ENCODE data around the gene SLC35F4. TPM values are rescaled to one million over a fixed set of nuclear protein-coding genes. Genes with fewer than 3 reads are reported as not detected.
"Not testable (repeated sequence)": the region's sequence is repeated elsewhere in the genome, so short reads cannot be mapped to it uniquely, and the experiment has no call there.

Gene SLC35F4
- total RNA-seq, 1 donor from 2014 or later, result not detected

DNA sequence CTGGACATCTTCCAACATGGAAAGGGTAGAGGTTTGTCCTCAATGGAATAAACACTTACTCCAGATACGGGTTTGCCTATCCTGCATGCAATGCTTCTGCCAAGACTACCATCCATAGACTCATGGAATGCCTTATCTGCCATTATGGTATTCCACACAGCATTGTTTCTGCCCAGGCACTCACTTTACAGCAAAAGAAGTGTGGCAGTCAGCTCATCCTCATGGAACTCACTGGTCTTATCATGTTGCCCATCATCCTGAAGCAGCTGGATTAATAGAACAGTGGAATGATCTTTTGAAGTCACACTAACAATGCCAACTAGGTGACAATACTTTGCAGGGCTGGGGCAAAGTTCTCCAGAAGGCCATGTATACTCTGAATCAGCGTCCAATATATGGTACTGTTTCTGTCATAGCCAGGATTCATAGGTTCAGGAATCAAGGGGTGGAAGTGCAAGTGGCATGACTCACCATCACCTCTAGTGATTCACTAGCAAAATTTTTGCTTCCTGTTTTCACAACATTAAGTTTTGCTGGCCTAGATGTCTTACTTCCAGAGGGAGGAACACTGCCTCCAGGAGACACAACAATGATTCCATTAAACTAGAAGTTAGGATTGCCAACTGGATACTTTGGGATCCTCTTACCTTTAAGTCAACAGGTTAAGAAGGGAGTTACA is 140.4 kb downstream of the SLC35F4 start:
- TF ChIP-seq, protein P1, sequence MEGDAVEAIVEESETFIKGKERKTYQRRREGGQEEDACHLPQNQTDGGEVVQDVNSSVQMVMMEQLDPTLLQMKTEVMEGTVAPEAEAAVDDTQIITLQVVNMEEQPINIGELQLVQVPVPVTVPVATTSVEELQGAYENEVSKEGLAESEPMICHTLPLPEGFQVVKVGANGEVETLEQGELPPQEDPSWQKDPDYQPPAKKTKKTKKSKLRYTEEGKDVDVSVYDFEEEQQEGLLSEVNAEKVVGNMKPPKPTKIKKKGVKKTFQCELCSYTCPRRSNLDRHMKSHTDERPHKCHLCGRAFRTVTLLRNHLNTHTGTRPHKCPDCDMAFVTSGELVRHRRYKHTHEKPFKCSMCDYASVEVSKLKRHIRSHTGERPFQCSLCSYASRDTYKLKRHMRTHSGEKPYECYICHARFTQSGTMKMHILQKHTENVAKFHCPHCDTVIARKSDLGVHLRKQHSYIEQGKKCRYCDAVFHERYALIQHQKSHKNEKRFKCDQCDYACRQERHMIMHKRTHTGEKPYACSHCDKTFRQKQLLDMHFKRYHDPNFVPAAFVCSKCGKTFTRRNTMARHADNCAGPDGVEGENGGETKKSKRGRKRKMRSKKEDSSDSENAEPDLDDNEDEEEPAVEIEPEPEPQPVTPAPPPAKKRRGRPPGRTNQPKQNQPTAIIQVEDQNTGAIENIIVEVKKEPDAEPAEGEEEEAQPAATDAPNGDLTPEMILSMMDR (IDR thresholded peaks at IDR 0.05), result no peak
- DNase-seq (ENCODE audit: extremely low spot score, unreplicated experiment), result no peak
- Mint-ChIP-seq H3K4me3 (ENCODE audit: unreplicated experiment) (no peak overlapping the region), H3K4me1 (ENCODE audit: unreplicated experiment) (no peaks in the 10 kb centered on the region), H3K27me3 (ENCODE audit: unreplicated experiment) (no peaks in the 10 kb centered on the region), H3K9me3 (ENCODE audit: unreplicated experiment) (peaks cover 35% of the 10 kb centered on the region), H3K27ac (ENCODE audit: unreplicated experiment) (no peak overlapping the region), H3K36me3 (ENCODE audit: unreplicated experiment) (no peaks in the 10 kb centered on the region)

DNA sequence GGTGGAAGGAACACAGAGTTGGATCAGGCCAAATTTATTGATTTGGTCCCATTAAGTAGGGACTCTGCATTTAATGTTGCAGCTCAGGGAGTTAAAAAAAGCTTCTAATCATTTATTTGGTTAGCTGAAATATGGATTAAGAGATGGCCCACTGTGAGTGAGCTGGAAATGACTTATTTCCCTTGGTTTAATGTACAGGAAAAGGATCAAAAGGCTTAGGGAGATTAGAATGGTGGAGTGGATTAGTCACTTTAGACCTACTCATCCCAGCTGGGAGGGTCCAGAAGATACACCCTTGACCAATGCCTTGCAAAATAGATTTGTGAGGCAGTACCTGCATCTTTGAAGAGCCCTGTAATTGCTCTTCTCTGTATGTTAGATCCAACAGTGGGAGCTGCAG is 143.8 kb downstream of the SLC35F4 start:
- H3K4me1 Mint-ChIP-seq (ENCODE audit: unreplicated experiment); H3K27ac Mint-ChIP-seq (ENCODE audit: unreplicated experiment); H3K4me3 Mint-ChIP-seq (ENCODE audit: unreplicated experiment); DNase-seq (ENCODE audit: extremely low spot score, unreplicated experiment); H3K27me3 Mint-ChIP-seq (ENCODE audit: unreplicated experiment); H3K36me3 Mint-ChIP-seq (ENCODE audit: unreplicated experiment): not testable (repeated sequence)
- H3K9me3 Mint-ChIP-seq (ENCODE audit: unreplicated experiment), result peaks cover 43% of the 10 kb centered on the region

DNA sequence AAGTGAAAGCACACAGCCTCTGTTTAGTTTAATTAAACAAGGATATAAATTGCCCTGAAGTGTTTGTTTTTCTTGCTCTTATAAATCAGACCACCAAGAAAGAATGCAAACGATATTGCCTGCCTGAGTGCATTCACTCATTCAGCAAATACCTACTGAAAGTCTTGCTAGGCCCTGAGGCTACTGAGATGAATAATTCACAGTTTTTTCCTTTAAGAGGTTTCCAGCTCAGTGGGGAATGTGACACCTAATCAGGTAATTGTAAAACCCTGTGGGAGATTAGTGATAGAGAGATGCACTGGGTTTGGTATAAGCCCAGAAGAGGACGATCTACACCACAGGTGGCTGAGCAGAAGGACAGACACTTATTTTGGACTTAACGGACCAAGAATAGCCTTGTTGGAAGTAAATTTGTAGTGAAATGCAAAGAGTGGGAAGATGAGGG is 151.4 kb downstream of the SLC35F4 start:
- H3K27ac Mint-ChIP-seq (ENCODE audit: unreplicated experiment), result no peak overlapping the region
- TF ChIP-seq, protein P1 (IDR thresholded peaks at IDR 0.05), result no peak
- H3K27me3 Mint-ChIP-seq (ENCODE audit: unreplicated experiment), result no peaks in the 10 kb centered on the region
- peaks cover 21% of the 10 kb centered on the region for H3K9me3 Mint-ChIP-seq (ENCODE audit: unreplicated experiment)
- H3K36me3 Mint-ChIP-seq (ENCODE audit: unreplicated experiment), result no peaks in the 10 kb centered on the region
- H3K4me3 Mint-ChIP-seq (ENCODE audit: unreplicated experiment), result no peak overlapping the region
- DNase-seq (ENCODE audit: extremely low spot score, unreplicated experiment), result no peak
- no peaks in the 10 kb centered on the region for H3K4me1 Mint-ChIP-seq (ENCODE audit: unreplicated experiment)

DNA sequence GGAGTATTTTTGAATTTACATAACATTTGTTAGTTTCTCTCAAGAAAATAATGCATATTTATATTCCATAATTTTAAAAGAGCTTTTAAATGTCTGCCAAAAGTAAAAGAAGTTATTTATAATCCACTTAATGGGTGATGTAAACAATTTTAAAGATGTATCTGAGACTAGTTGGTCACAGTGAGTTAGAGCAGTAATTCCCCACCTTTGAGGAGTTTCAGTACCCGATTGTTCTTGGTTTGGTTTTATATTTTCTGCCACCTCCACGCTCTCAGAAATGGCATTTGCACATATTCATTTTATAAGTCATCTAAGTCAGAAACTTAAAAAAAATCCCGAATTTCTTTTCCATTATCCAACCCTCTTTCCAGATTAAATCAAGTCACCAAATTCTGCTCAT is 153.2 kb downstream of the SLC35F4 start:
- no peak for DNase-seq (ENCODE audit: extremely low spot score, unreplicated experiment)
- Mint-ChIP-seq H3K4me1 (ENCODE audit: unreplicated experiment) (no peaks in the 10 kb centered on the region), H3K27me3 (ENCODE audit: unreplicated experiment) (no peaks in the 10 kb centered on the region), H3K36me3 (ENCODE audit: unreplicated experiment) (no peaks in the 10 kb centered on the region), H3K9me3 (ENCODE audit: unreplicated experiment) (peaks cover 6% of the 10 kb centered on the region), H3K27ac (ENCODE audit: unreplicated experiment) (no peak overlapping the region), H3K4me3 (ENCODE audit: unreplicated experiment) (no peak overlapping the region)
- TF ChIP-seq, protein P1 (IDR thresholded peaks at IDR 0.05), result no peak

DNA sequence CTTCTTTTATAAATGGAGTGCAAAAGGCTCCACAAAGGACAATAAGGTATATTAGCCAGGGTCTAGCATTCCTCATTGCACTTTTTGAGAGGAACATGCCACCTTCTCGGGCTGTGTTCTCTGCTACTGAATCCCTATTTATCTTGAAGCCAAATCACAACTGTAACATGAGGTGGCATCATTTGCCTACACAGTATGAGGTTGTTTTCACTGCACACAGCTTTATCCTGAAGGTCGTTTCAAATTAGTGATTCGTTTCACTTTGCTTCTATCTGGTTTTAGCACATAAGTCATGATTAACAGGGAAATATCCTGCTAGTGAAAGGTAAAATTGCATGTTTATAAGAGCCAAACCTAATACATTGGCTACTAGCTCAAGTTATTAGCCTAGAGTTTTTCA is 153.8 kb downstream of the SLC35F4 start:
- TF ChIP-seq, protein P1 (IDR thresholded peaks at IDR 0.05), result no peak
- Mint-ChIP-seq H3K36me3 (ENCODE audit: unreplicated experiment) (no peaks in the 10 kb centered on the region), H3K9me3 (ENCODE audit: unreplicated experiment) (peaks cover 6% of the 10 kb centered on the region), H3K27ac (ENCODE audit: unreplicated experiment) (no peak overlapping the region), H3K4me3 (ENCODE audit: unreplicated experiment) (no peak overlapping the region), H3K4me1 (ENCODE audit: unreplicated experiment) (no peaks in the 10 kb centered on the region), H3K27me3 (ENCODE audit: unreplicated experiment) (no peaks in the 10 kb centered on the region)
- DNase-seq (ENCODE audit: extremely low spot score, unreplicated experiment), result no peak

Data from osteocyte (in vitro differentiated cells).